OCI-LY7 (cell line): ENCODE measurements around the gene GRAMD2B. TPM values are rescaled to one million over a fixed set of nuclear protein-coding genes. Genes with fewer than 3 reads are reported as not detected.
"Not testable (repeated sequence)": the region's sequence is repeated elsewhere in the genome, so short reads cannot be mapped to it uniquely, and the experiment has no call there.

Experiments used
- BruUV-seq: library from RNA; stranded (reverse); fragments of 400-500 nt; replicated peaks from 2 replicates; lab custom pipeline; 2021; lab: Mats Ljungman, UMichigan
- CTCF ChIA-PET: fragments of 300-600 bp; sonication (Branson Sonifier 250); formaldehyde crosslinking; loops from one replicate; lab custom pipeline; 2022; ENCODE audit warnings: antibody characterized with exemption; ENCODE audit not compliant: unreplicated experiment; lab: Charles Lee
- POLR2A ChIA-PET: fragments of 300-600 bp; sonication (Branson Sonifier 250); formaldehyde crosslinking; loops from one replicate; lab custom pipeline; 2022; ENCODE audit warnings: antibody characterized with exemption; lab: Charles Lee
- DNase-seq: peaks from one replicate; pipeline ENCODE4 v3.0.0-alpha.2; 2015; ENCODE audit warnings: low spot score
- H2AFZ ChIP-seq: fragments of 200-600 bp; sonication (generic), shearing (Covaris generic); 2 replicates; pipeline ENCODE4 v1.6.1; 2014; ENCODE audit warnings: mild to moderate bottlenecking, antibody characterized with exemption, low read length, moderate library complexity
- H3K27ac ChIP-seq: fragments of 200-600 bp; sonication (generic); 2 replicates; pipeline ENCODE4 v1.5.1; 2014; ENCODE audit warnings: mixed run types, low read depth, mild to moderate bottlenecking, moderate library complexity, low read length, inconsistent platforms; ENCODE audit not compliant: poor library complexity, severe bottlenecking
- H3K36me3 ChIP-seq: fragments of 200-600 bp; sonication (generic); 2 replicates; pipeline ENCODE4 v1.6.1; 2014; ENCODE audit warnings: mild to moderate bottlenecking, antibody characterized with exemption, low read length, moderate library complexity, mixed read lengths; ENCODE audit not compliant: insufficient read depth
- H3K4me1 ChIP-seq: fragments of 200-600 bp; sonication (generic); 2 replicates; pipeline ENCODE4 v1.5.1; 2014; ENCODE audit warnings: mild to moderate bottlenecking, low read length; ENCODE audit not compliant: insufficient read depth, poor library complexity, severe bottlenecking
- H3K4me2 ChIP-seq: fragments of 200-600 bp; sonication (generic); 2 replicates; pipeline ENCODE4 v1.6.1; 2014; ENCODE audit warnings: mild to moderate bottlenecking, low read length
- H3K4me3 ChIP-seq: fragments of 200-600 bp; sonication (generic); 2 replicates; pipeline ENCODE4 v1.5.1; 2014; ENCODE audit warnings: mild to moderate bottlenecking, low read depth, low read length; ENCODE audit not compliant: poor library complexity, severe bottlenecking
- H3K79me2 ChIP-seq: fragments of 200-600 bp; sonication (generic); 2 replicates; pipeline ENCODE4 v1.6.1; 2016; ENCODE audit warnings: low read depth, mild to moderate bottlenecking, low read length, moderate library complexity, mixed read lengths; ENCODE audit not compliant: insufficient read depth
- H3K9me2 ChIP-seq: fragments of 200-600 bp; sonication (generic); 2 replicates; pipeline ENCODE4 v1.6.1; 2016; ENCODE audit warnings: mild to moderate bottlenecking, low read length, mixed read lengths; ENCODE audit not compliant: insufficient read depth
- H3K9me3 ChIP-seq: fragments of 200-600 bp; sonication (generic); 2 replicates; pipeline ENCODE4 v1.6.1; 2014; ENCODE audit warnings: mild to moderate bottlenecking, mixed run types, low read length, mixed read lengths
- H4K20me1 ChIP-seq: fragments of 200-600 bp; sonication (generic); 2 replicates; pipeline ENCODE4 v1.6.1; 2014; ENCODE audit warnings: mild to moderate bottlenecking, antibody characterized with exemption, low read length, moderate library complexity, mixed read lengths; ENCODE audit not compliant: insufficient read depth
- EZH2phosphoT487 ChIP-seq: fragments of 200-600 bp; sonication (generic); IDR thresholded peaks from 2 replicates; pipeline ENCODE4 v1.6.1; 2018; ENCODE audit warnings: low read depth, borderline replicate concordance, mild to moderate bottlenecking, mixed run types, antibody characterized with exemption, low read length, moderate library complexity, mixed read lengths
- intact Hi-C: fragments of 100-400 bp; cut with micrococcal nuclease; formaldehyde crosslinking; loops from one replicate; pipeline ENCODE4 v1.10.0; 2022; ENCODE audit not compliant: unreplicated experiment
- total RNA-seq, 2 experiments: library from RNA; depleted of rRNA in 1 of 2; stranded (reverse); fragments of >200 nt in 1 of 2; shearing (Covaris generic) in 1 of 2; gene quantifications; 2 replicates each; pipeline ENCODE4 v1.2.3, GENCODE V29; 2014 to 2022
- TF ChIP-seq, protein P1 (sequence below): fragments of 200-600 bp; sonication (generic); conservative IDR thresholded peaks from 2 replicates; pipeline ENCODE4 v1.5.1; 2014; ENCODE audit warnings: mild to moderate bottlenecking, antibody characterized with exemption, low read length, moderate library complexity, mixed read lengths

GRAMD2B gene
- total RNA-seq, 2 experiments from 2014 or later = not detected

- H3K36me3 ChIP-seq = no peaks in the 10 kb centered on the region
- no peaks in the 10 kb centered on the region for H3K9me2 ChIP-seq
- no peak for TF ChIP-seq EZH2phosphoT487
- TF ChIP-seq, protein P1, sequence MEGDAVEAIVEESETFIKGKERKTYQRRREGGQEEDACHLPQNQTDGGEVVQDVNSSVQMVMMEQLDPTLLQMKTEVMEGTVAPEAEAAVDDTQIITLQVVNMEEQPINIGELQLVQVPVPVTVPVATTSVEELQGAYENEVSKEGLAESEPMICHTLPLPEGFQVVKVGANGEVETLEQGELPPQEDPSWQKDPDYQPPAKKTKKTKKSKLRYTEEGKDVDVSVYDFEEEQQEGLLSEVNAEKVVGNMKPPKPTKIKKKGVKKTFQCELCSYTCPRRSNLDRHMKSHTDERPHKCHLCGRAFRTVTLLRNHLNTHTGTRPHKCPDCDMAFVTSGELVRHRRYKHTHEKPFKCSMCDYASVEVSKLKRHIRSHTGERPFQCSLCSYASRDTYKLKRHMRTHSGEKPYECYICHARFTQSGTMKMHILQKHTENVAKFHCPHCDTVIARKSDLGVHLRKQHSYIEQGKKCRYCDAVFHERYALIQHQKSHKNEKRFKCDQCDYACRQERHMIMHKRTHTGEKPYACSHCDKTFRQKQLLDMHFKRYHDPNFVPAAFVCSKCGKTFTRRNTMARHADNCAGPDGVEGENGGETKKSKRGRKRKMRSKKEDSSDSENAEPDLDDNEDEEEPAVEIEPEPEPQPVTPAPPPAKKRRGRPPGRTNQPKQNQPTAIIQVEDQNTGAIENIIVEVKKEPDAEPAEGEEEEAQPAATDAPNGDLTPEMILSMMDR = no peak
- no peak for DNase-seq
- H3K9me3 ChIP-seq = no peaks in the 10 kb centered on the region
- no peak overlapping the region for H2AFZ ChIP-seq
- H3K27ac ChIP-seq = no peak overlapping the region
- no peaks in the 10 kb centered on the region for H4K20me1 ChIP-seq
- no peaks in the 10 kb centered on the region for H3K79me2 ChIP-seq
- BruUV-seq = no TSS peak
- H3K4me2 ChIP-seq = no peak overlapping the region
- CTCF ChIA-PET = no interaction called here
- H3K4me3 ChIP-seq = no peak overlapping the region
- H3K4me1 ChIP-seq = no peaks in the 10 kb centered on the region
- POLR2A ChIA-PET = interaction anchor here (0.9 kb wide), 2 partner anchors 11 to 24 kb away, joined by 4 read pairs; no protein-coding TSS in a partner anchor
- intact Hi-C loops = no loop called here
Measured at GRCh38 chr5:126438868-126439267, 15.7 kb downstream of the GRAMD2B start.

DNA sequence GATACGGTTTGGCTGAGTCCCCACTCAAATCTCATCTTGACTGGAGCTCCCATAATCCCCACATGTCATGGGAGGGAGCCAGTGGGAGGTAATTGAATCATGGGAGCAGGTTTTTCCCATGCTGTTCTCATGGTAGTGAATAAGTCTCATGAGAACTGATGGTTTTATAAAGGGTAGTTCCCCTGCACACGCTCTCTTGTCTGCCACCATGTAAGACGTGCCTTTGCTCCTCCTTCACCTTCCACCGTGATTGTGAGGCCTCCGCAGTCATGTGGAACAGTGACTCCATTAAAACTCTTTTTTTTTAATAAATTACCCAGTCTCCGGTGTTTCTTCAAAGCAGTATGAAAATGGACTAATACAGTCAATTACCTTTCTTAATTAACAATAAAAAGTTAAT lies 16.5 kb downstream of the GRAMD2B start:
- BruUV-seq, CTCF ChIA-PET, H3K4me3 ChIP-seq, H3K36me3 ChIP-seq, H3K4me2 ChIP-seq, H3K9me3 ChIP-seq, H2AFZ ChIP-seq, H3K27ac ChIP-seq, H3K9me2 ChIP-seq, H3K79me2 ChIP-seq, H4K20me1 ChIP-seq, DNase-seq, intact Hi-C loops, H3K4me1 ChIP-seq: not testable (repeated sequence)
- POLR2A ChIA-PET = interaction anchor here (0.6 to 0.9 kb wide), 2 partner anchors 10 to 58 kb away, joined by 4 to 5 read pairs; no protein-coding TSS in a partner anchor

DNA sequence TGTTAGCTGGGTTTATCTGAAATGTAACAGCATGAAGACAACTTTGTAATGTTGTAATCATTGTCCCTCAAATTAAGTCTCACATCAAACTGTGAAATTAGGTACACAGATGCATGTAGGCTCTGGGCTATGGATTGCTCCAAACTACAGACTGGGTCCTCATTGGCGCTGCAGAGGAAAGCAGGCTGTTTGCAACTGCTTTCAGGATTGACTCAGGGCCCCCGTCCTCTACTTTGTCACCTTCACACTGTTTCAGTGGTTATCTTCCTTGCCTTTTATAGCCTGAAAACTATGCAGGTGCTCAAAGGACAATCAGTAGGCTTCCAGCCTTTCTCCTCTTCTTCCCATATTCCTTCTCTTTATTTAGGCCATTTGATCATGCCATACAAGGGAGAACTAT lies 18.0 kb downstream of the GRAMD2B start:
- DNase-seq = no peak
- Histone ChIP-seq H3K79me2 (no peaks in the 10 kb centered on the region), H3K4me1 (no peaks in the 10 kb centered on the region), H4K20me1 (no peaks in the 10 kb centered on the region), H3K9me2 (no peaks in the 10 kb centered on the region), H3K9me3 (no peaks in the 10 kb centered on the region), H3K27ac (no peak overlapping the region), H3K4me3 (no peak overlapping the region), H3K4me2 (no peak overlapping the region), H2AFZ (no peak overlapping the region), H3K36me3 (no peaks in the 10 kb centered on the region)
- no peak for TF ChIP-seq EZH2phosphoT487
- TF ChIP-seq, protein P1 = no peak
- no TSS peak for BruUV-seq
- POLR2A ChIA-PET = interaction anchor here (1.0 kb wide), 1 partner anchor 8 kb away, joined by 3 read pairs; no protein-coding TSS in a partner anchor
- CTCF ChIA-PET = no interaction called here
- intact Hi-C loops = no loop called here
